PFSK-1 (cell line): Measurements from ENCODE around the gene HPCAL1.

Source experiments
- FOXP2 ChIP-seq: optimal IDR thresholded peaks from 2 replicates; pipeline ENCODE3; 2011; ENCODE audit warnings: borderline replicate concordance, control low read depth, inconsistent platforms; ENCODE audit not compliant: insufficient read depth; ENCODE audit errors: extremely low read length, extremely low read depth
- POLR2AphosphoS5 ChIP-seq: IDR thresholded peaks from 2 replicates; pipeline ENCODE4 v1.6.1; 2012; ENCODE audit warnings: low read depth, mild to moderate bottlenecking, control low read depth, low read length, moderate library complexity
- SIN3A ChIP-seq: IDR thresholded peaks from 2 replicates; pipeline ENCODE4 v1.6.1; 2012; ENCODE audit warnings: mild to moderate bottlenecking, low read length, moderate library complexity, borderline replicate concordance; ENCODE audit not compliant: insufficient read depth
- TAF1 ChIP-seq: IDR thresholded peaks from 2 replicates; pipeline ENCODE4 v1.6.1; 2012; ENCODE audit warnings: low read length, control low read depth, borderline replicate concordance; ENCODE audit not compliant: insufficient read depth
- TF ChIP-seq, protein P1 (sequence below), 2 experiments: IDR thresholded peaks; 2 replicates each; pipeline versions ENCODE4 v1.6.1 to v1.8.0; 2011 to 2012; ENCODE audit warnings: low read depth in 2 of 2, low read length in 2 of 2, control low read depth in 1 of 2, inconsistent platforms in 1 of 2, mild to moderate bottlenecking in 1 of 2, moderate library complexity in 1 of 2; ENCODE audit not compliant: insufficient read depth in 1 of 2

DNA sequence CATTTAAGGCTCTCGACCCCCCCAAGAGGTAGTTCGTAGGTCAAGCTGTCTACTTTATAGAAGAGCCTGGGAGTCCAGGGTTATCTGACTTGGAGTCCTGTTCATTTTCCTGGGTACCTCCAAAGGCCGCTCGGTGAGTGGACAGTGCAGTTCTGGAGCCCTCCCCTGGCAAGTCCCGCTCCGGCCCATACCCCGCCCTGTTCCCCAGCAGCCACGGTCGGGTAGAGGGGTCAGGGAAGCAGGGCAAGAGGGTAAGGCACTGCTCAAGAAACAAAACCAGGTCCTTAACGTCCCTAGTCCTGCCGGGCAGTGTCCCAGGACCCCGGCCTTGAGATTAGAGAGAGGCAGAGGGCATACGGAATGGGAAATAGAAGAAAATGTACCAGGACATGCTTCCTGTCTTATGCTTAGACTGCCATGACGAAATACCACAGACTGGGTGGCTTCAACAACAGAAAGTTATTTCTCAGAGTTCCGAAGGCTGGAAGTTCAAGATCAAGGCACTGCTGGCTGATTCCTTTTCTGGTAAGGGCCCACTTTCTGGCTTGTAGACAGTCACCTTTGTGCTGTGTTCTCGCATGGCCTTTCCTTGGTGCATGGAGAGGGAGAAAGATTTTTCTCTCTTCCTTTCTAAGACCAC is 5.4 kb upstream of the HPCAL1 start:
- no peak for TF ChIP-seq TAF1
- TF ChIP-seq, protein P1, sequence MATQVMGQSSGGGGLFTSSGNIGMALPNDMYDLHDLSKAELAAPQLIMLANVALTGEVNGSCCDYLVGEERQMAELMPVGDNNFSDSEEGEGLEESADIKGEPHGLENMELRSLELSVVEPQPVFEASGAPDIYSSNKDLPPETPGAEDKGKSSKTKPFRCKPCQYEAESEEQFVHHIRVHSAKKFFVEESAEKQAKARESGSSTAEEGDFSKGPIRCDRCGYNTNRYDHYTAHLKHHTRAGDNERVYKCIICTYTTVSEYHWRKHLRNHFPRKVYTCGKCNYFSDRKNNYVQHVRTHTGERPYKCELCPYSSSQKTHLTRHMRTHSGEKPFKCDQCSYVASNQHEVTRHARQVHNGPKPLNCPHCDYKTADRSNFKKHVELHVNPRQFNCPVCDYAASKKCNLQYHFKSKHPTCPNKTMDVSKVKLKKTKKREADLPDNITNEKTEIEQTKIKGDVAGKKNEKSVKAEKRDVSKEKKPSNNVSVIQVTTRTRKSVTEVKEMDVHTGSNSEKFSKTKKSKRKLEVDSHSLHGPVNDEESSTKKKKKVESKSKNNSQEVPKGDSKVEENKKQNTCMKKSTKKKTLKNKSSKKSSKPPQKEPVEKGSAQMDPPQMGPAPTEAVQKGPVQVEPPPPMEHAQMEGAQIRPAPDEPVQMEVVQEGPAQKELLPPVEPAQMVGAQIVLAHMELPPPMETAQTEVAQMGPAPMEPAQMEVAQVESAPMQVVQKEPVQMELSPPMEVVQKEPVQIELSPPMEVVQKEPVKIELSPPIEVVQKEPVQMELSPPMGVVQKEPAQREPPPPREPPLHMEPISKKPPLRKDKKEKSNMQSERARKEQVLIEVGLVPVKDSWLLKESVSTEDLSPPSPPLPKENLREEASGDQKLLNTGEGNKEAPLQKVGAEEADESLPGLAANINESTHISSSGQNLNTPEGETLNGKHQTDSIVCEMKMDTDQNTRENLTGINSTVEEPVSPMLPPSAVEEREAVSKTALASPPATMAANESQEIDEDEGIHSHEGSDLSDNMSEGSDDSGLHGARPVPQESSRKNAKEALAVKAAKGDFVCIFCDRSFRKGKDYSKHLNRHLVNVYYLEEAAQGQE (IDR thresholded peaks at IDR 0.05; ENCODE audit: insufficient read depth in 1 of 2, low read depth in 2 of 2, low read length in 2 of 2): no peak
- no peak for TF ChIP-seq POLR2AphosphoS5
- TF ChIP-seq SIN3A: no peak
- no peak for TF ChIP-seq FOXP2
